ENCODE measurements around the gene KYAT1. TPM values are rescaled to one million over a fixed set of nuclear protein-coding genes. Genes with fewer than 3 reads are reported as not detected.
A peak's percentile ranks its signal among the peaks of the same experiment; 100 is the strongest.

Gene KYAT1
- total and polyA plus RNA-seq, 2 of the 13 experiments (the other 11 are each of a cell fraction or from before 2014, with no cell fraction given), result 9.2 to 46.5 TPM

DNA sequence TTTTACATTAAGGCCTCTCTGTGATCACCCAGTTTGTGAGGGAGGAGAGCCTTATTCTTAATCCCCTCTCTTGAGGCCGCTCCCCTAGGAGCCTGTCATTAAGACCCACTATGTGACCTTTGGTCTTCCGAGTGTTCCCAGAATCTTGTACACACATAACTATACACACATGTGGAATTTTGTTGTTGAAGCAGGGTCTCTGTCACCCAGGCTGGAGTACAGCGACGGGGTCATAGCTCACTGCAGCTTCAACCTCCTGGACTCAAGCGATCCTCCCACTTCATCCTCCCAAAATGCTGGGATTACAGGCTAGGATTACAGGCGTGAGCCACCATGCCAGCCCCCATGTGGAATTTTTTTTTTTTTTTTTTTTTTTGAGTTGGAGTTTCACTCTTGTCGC is 24.2 kb upstream of the KYAT1 start (continued):
- TF ChIP-seq, protein P1, sequence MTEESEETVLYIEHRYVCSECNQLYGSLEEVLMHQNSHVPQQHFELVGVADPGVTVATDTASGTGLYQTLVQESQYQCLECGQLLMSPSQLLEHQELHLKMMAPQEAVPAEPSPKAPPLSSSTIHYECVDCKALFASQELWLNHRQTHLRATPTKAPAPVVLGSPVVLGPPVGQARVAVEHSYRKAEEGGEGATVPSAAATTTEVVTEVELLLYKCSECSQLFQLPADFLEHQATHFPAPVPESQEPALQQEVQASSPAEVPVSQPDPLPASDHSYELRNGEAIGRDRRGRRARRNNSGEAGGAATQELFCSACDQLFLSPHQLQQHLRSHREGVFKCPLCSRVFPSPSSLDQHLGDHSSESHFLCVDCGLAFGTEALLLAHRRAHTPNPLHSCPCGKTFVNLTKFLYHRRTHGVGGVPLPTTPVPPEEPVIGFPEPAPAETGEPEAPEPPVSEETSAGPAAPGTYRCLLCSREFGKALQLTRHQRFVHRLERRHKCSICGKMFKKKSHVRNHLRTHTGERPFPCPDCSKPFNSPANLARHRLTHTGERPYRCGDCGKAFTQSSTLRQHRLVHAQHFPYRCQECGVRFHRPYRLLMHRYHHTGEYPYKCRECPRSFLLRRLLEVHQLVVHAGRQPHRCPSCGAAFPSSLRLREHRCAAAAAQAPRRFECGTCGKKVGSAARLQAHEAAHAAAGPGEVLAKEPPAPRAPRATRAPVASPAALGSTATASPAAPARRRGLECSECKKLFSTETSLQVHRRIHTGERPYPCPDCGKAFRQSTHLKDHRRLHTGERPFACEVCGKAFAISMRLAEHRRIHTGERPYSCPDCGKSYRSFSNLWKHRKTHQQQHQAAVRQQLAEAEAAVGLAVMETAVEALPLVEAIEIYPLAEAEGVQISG (CRISPR knock-in tag; IDR thresholded peaks at IDR 0.05), result peak; percentile 15; the same call in 1 of the 2 replicates
- TF ChIP-seq ZNF784 (CRISPR knock-in tag; IDR thresholded peaks at IDR 0.05; ENCODE audit: borderline replicate concordance), result no peak
- no peak for TF ChIP-seq TCF7L2 (IDR thresholded peaks at IDR 0.05; ENCODE audit: low read depth, low read length)
- TF ChIP-seq, protein P2, sequence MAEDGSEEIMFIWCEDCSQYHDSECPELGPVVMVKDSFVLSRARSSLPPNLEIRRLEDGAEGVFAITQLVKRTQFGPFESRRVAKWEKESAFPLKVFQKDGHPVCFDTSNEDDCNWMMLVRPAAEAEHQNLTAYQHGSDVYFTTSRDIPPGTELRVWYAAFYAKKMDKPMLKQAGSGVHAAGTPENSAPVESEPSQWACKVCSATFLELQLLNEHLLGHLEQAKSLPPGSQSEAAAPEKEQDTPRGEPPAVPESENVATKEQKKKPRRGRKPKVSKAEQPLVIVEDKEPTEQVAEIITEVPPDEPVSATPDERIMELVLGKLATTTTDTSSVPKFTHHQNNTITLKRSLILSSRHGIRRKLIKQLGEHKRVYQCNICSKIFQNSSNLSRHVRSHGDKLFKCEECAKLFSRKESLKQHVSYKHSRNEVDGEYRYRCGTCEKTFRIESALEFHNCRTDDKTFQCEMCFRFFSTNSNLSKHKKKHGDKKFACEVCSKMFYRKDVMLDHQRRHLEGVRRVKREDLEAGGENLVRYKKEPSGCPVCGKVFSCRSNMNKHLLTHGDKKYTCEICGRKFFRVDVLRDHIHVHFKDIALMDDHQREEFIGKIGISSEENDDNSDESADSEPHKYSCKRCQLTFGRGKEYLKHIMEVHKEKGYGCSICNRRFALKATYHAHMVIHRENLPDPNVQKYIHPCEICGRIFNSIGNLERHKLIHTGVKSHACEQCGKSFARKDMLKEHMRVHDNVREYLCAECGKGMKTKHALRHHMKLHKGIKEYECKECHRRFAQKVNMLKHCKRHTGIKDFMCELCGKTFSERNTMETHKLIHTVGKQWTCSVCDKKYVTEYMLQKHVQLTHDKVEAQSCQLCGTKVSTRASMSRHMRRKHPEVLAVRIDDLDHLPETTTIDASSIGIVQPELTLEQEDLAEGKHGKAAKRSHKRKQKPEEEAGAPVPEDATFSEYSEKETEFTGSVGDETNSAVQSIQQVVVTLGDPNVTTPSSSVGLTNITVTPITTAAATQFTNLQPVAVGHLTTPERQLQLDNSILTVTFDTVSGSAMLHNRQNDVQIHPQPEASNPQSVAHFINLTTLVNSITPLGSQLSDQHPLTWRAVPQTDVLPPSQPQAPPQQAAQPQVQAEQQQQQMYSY (CRISPR knock-in tag; IDR thresholded peaks at IDR 0.05), result no peak
- no peak for TF ChIP-seq MIER2 (CRISPR knock-in tag; IDR thresholded peaks at IDR 0.05)
- no peak for TF ChIP-seq RFX5 (IDR thresholded peaks at IDR 0.05; ENCODE audit: low read depth, low read length)
- TF ChIP-seq MXD3 (CRISPR knock-in tag; IDR thresholded peaks at IDR 0.05), result no peak
- TF ChIP-seq PHF21A (CRISPR knock-in tag; IDR thresholded peaks at IDR 0.05), result peak; percentile 66; the same call in 1 of the 2 replicates
- TF ChIP-seq, protein P3, sequence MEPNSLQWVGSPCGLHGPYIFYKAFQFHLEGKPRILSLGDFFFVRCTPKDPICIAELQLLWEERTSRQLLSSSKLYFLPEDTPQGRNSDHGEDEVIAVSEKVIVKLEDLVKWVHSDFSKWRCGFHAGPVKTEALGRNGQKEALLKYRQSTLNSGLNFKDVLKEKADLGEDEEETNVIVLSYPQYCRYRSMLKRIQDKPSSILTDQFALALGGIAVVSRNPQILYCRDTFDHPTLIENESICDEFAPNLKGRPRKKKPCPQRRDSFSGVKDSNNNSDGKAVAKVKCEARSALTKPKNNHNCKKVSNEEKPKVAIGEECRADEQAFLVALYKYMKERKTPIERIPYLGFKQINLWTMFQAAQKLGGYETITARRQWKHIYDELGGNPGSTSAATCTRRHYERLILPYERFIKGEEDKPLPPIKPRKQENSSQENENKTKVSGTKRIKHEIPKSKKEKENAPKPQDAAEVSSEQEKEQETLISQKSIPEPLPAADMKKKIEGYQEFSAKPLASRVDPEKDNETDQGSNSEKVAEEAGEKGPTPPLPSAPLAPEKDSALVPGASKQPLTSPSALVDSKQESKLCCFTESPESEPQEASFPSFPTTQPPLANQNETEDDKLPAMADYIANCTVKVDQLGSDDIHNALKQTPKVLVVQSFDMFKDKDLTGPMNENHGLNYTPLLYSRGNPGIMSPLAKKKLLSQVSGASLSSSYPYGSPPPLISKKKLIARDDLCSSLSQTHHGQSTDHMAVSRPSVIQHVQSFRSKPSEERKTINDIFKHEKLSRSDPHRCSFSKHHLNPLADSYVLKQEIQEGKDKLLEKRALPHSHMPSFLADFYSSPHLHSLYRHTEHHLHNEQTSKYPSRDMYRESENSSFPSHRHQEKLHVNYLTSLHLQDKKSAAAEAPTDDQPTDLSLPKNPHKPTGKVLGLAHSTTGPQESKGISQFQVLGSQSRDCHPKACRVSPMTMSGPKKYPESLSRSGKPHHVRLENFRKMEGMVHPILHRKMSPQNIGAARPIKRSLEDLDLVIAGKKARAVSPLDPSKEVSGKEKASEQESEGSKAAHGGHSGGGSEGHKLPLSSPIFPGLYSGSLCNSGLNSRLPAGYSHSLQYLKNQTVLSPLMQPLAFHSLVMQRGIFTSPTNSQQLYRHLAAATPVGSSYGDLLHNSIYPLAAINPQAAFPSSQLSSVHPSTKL (CRISPR knock-in tag; IDR thresholded peaks at IDR 0.05), result peak; percentile 49; the same call in 1 of the 2 replicates
- no peak for TF ChIP-seq MXD1 (CRISPR knock-in tag; IDR thresholded peaks at IDR 0.05)
- no peak for TF ChIP-seq GABPA (IDR thresholded peaks at IDR 0.05; ENCODE audit: low read depth, low read length)
- TF ChIP-seq GABPA (CRISPR knock-in tag; IDR thresholded peaks at IDR 0.05; ENCODE audit: low read depth), result no peak
- no peak for TF ChIP-seq ZNF253 (CRISPR knock-in tag; IDR thresholded peaks at IDR 0.05; ENCODE audit: borderline replicate concordance)
- TF ChIP-seq PCBP1 (IDR thresholded peaks at IDR 0.05; ENCODE audit: borderline replicate concordance, low read depth, low read length), result no peak
- no peak for TF ChIP-seq TOE1 (CRISPR knock-in tag; IDR thresholded peaks at IDR 0.05)
- no peak for TF ChIP-seq HNRNPL (IDR thresholded peaks at IDR 0.05; ENCODE audit: low read depth, low read length)
- no peak for TF ChIP-seq BORCS8-MEF2B (CRISPR knock-in tag; IDR thresholded peaks at IDR 0.05)
- no peak for TF ChIP-seq FOXC1 (CRISPR knock-in tag; IDR thresholded peaks at IDR 0.05; ENCODE audit: borderline replicate concordance)
- TF ChIP-seq ZNF878 (CRISPR knock-in tag; IDR thresholded peaks at IDR 0.05), result no peak
